GM19455 (cell line): Measurements from ENCODE around the gene PMM1.
"Not testable (repeated sequence)": the region's sequence is repeated elsewhere in the genome, so short reads cannot be mapped to it uniquely, and the experiment has no call there.

Experiments used
- ATAC-seq: cut with Tn5 transposase; IDR thresholded peaks from one replicate; pipeline ENCODE4 v1.9.1; 2021; ENCODE audit not compliant: unreplicated experiment

The PMM1 gene

DNA sequence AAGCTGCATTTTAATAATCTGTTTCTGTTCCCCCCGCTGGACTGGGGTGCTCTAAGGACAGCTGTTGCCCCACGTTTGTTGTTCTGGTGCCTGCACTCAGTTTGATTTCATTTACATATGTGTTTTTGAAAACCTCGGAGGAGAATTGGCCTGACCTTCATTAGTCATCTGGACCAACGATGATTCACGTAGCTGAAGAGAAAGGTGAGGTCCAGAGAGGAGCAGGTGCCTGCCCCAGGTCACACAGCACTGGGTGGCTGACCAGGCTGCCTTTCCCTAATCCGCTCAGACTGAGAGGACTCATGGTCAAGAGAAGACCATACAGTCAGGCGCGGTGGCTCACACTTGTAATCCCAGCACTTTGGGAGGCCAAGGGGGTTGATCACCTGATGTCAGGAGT is 25.1 kb downstream of the PMM1 start:
- no peak for ATAC-seq

DNA sequence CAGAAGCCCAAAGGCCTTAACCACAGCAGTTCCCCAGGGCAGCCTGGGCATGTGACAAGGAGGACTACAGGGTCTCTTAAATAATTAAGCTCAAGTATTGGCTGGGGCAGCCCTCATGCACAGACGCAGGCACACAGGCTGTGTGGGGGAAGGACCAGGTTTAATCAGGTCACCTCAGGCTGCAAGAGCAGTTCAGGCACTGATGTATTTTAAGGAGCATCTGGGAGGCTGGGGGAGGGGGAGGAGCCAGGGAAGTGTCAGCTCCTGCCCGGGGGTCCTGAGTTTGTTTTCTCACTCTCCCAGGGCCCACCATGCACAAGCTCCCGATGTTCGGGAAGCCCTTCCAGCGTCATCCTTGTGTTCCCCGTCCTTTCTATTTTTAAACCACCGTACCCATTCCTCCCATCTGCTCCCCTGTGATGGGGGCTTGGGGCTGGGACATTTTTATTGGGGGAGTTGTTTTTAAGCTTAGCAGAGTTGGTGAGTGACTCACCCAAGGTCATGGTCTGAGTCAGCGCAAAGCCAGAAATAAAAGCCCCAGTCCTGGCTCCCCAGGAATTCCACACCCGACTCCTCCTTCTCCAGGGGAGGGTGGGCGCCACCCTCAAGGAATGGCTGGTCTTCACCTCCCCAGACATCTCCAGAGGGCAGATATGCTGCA is 26.5 kb downstream of the PMM1 start:
- ATAC-seq: no peak

DNA sequence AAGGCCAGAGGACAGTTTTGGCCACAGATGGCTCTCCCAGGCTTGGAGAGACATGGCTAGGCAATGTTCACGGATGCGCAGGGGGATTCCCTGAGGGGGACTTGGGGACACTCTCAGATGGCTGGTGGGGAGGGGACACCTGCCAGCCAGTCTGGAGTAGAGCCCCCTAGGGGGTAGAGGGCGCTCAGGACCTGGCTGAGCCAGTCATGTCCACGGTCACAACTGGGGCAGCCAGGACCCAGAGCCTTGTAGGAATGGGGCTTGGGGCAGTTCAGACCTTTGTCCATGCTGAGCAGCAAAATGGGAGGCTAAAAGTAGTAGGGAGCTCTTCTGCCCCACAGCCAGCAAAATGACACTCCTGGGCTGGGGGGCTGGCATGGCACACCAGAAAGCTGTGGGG is 27.2 kb downstream of the PMM1 start:
- ATAC-seq: no peak

DNA sequence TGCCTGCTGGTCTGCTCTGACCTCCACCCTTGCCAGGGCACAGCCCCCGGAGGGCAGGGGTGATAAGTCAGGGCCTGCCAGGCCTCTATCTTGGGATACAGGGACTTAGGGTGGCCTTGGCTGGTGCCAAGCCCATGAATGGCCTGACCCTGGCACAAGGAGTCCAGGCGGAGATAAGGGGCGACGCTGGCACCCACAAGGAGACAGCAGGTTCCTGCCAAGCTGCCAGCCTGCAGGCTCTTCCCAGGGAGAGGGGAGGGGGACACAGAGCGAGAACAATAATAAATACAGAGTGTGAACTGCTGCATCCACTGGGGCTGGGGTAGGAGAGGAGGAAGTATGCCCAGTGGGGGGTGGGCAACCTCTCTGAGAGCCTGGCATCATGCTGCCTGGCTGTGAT is 27.9 kb downstream of the PMM1 start:
- no peak for ATAC-seq

DNA sequence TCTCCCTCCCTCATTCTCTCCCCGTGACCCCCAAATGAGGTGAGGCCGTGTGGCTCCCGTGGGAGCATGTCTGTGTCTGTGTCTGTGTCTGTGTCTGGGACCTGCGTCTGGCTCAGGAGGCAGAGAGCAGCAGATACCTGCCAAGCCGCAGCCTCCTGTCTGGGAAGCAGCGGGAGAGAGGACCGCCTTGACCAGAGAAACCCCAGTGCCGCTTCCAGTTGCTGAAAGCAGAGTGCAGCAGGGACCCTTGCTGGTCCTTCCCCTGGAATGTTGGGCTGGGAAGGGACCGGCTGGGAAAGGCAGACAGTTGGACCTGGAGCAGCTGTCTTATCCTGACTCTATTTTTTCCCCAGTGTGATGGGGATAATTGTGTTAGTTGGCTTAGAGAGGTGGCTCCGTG is 28.3 kb downstream of the PMM1 start:
- ATAC-seq: no peak

DNA sequence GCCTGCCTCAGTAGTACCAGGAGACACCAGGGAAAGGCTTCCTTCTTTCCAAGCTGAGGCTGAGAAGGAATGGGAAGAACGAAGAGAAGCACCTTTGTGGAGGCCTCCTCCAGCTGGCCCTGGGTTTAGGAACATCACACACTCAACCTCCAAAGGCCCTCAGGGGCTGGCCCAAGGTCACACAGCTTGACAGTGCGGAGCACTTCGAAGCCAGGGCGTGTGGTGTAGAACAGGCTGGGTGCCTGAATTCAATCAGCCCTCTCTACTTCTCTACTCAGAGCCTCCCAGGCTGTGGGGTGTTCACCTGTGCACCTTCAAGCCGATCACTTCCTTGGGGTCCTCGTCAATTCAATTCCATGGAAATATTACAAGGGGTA is 29.6 kb downstream of the PMM1 start:
- no peak for ATAC-seq

DNA sequence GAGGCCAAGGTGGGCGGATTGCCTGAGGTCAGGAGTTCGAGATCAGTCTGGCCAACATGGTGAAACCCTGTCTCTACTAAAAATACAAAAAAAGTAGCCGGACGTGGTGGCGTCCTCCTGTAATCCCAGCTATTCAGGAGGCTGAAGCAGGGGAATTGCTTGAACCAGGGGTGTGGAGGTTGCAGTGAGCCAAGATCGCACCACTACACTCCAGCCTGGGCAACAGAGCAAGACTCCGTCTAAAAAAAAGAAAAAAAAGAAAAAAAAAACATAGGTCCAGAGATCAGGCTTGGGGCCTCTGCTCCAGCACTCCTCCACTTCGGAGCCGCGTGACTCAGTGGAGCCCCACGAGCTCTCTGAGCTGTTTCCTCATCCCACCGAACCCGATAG is 31.4 kb downstream of the PMM1 start:
- not testable (repeated sequence) for ATAC-seq

DNA sequence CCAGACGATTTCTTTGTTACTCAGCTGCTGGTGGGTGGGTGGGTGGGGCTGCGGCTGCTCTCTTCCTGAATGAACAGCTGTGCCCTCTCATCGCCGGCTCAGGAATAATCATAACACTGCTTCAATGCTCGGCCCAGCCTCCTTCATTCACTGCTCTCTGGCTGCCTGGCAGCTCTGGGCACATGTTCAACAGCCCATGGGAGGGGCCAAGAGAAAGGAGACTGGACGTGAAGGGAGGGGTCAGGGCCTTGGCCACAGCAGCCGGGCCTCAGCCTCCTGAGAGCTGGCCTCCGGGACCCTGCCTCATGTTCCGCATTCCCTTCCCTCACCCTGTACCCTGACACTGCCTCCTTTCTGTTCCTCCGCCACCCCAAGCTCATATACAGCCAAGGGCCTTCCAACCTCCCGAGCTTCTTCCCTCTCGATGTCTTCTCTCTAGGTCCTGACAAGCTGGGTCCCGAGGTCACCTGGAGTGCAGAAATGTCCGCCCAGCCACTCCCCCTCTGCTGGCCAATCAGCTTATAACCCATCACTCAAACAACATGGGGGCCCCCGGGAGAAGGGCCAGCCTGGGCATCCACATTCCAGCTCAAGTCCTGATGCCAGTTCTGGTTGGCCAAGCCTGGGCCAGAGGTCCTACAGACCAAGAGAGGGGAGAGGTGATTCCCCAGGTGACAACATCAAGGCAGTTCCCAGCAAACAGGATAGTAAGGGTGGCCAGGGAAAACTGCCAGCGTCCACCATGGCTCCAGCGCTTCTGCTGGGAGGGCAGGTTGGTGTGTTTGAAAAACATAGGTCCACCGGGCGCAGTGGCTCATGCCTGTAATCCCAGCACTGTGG is 32.0 kb downstream of the PMM1 start:
- no peak for ATAC-seq

DNA sequence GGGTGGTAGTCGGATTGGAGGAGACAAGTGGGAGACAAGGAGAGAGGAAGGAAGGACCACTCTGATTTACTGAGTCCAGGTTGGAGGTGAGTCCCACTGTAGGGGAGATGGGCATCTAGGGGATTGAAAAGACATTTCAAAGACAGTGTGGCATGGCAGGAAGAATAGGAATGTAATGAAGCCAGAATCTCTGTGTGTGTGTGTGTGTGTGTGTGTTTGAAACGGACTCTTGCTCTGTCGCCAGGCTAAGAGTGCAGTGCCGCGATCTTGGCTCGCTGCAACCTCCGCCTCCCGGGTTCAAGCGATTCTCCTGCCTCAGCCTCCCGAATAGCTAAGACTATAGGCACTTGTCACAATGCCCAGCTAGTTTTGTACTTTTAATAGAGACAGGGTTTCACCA is 33.1 kb downstream of the PMM1 start:
- ATAC-seq: no peak

DNA sequence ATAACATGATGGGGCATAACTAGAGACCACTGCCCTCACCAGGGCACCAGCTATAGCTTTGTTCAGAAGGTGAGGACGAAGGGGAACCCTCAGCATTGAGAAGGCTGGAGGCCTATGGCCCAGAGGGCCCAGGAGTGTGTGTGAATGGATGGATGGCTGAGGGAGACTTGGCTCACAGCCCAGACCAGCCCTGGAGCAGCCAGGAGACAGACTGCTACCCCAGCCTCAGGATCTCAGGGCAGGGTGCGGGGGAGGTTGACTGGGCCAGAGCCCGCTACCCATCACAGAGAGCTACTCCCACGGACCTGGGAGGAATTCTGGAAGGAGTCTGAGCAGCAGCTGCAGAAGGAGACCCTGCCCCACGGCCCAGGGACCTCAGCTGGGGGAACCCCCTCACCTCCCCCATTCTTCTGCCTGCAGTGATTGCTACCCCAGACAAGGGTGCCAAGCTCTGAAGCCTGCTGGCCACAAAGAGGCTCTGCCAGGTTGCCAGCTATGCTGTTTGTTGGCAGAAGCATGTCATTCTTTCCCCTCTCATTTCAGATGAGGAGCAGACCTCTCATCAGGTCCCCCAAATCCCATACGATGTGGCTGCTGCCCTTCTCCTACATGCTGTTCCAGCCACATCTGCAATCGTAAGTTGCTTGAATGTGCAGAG is 34.2 kb downstream of the PMM1 start:
- ATAC-seq: no peak

DNA sequence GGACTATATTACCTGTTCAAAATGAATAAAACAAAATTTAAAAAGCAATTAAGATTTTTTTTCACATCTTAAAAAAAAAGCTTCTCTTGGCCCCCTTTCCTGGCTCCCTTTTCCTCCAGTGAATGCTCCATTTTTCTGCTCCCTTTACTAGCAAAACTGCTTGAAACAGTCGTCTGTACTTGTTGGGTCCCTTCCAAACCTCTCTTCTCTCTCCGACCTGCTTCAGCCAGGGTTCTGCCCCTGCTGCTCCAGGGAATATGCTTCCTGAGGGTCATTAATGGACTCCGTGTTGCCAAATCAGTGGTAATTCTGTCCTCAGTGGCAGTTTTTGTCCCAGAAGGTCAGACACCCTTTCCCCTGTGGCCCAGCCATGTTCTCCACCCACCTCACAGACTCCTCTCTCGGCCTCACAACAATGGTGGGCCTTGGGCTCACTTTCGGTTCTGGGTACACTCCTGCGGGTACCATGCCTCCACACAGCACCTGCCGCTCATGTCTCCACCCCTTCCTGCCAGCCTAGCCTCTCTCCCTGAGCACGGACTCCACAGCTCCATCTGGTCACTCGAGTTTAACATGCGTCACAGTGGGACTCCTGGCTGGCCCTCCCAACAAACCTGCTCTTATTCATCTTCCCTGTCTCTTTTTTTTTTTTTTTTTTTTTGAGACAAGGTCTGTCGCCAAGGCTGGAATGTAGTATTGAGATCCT is 37.6 kb downstream of the PMM1 start:
- ATAC-seq: no peak

DNA sequence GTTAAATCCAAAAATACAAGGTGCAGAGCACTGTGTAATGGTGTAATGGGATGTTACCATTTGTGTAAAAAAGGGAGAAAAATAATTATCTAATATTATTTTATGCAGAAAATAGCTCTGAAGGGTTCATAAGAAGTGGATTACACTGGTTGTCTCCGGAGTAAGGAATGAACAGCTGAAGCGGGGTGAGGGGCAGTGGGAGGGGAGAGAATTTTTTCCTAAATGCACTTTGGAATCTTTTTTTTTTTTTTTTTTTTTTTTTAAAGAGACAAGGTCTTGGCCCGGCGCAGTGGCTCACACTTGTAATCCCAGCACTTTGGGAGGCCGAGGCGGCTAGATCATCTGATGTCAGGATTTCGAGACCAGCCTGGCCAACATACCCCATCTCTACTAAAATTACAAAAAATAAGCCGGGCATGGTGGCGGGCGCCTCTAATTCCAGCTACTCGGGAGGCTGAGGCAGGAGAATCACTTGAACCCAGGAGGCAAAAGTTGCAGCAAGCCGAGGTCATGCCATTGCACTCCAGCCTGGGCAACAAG is 38.6 kb downstream of the PMM1 start:
- ATAC-seq: no peak

DNA sequence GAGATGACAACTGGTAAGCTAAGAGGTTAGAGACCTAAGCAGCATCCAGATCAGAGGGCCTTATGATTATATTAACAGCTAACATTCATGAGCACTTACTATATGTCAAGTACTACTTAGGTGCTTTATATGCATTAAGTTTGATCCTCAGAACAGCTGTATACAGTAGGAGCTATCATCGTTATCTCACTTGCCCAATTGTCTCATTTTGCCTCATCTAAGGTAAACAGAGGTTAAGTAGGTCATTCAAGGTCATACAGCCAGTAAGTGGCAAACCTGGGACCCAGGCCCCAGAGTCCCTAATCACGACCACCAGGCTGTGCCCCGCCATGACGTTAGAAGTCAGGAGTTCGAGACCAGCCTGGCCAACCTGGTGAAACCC is 40.8 kb downstream of the PMM1 start:
- no peak for ATAC-seq

DNA sequence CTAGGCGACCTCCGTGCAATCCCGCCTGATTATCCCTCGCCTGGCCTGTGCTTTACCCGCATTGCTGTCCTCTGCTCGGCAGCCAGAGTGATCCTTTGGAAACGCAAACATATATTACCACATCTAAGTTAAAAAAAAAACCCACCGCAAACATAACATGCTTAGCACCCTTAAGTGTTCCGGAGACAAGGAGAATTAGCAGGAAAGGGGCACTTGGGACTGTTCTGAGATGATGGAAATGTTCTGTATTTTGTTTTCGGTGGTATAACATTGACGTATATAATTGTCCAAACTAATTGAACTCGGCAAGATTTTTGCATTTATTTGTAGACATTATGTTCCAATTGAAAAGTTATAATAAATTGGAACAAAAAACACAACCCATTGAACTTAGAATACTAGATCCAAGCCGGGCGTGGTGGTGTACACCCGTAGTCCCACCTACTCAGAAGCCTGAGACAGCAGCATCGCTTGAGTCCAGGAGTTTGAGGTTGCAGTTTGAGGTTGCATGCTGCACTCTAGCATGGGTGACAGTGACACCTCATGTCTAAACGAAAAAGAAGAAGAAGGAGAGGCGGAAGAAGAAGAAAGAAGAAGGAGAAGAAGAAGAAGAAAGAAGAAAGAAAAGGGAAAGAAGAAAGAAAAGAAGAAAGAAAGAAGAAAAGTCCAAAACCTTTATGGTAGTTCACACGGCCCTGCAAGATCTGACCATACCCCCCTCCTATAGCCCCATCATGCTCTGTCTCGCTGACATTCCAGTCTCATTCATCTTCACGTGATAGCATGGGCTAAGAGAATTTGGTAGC is 44.8 kb downstream of the PMM1 start:
- no peak for ATAC-seq

DNA sequence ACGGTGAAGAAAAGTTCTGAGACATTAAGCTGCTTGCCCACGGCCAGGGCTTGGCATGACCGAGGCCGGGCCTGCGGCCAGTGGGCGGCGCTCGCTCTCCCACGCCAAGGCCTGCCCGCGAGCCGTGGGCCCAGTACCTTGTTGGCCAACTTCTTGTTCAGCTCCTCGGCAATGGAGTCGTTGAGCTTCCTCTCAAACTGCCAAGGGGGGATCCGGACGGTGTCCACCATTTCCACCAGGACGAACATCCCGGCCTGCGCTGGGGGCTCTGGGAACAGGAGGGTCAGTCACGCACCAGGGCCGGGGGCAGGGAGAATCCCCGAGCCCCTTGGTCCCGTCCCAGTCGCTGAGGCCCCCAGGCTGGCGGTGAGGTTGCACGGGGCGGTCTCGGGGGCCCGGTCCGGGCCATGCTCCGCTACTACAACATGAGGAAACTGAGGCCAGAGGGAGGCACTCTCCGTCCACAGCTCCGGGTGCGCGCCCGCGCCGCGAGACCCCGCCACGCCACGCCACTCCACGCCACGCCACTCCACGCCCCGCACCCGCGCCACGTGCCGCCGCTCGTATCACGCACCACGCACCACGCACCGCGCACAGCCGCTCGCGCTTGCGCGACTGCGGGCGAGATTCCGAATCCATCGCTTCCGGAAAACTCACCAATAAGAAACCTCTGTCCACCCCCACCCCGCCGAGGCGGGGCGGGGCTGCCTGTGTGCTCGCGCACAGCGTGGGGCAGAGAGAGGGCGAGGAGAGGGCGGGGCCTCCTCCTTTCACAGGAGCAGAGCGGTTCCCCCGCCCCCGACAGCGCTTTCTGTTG is 45.6 kb downstream of the PMM1 start, which contains the start of gene POLR3H:
Gene POLR3H, minus strand, starts transcription at position 617 of the 817 bp plus-strand sequence. Its CDS starts 369 bp downstream, at position 248.
- ATAC-seq: peak; percentile 86

DNA sequence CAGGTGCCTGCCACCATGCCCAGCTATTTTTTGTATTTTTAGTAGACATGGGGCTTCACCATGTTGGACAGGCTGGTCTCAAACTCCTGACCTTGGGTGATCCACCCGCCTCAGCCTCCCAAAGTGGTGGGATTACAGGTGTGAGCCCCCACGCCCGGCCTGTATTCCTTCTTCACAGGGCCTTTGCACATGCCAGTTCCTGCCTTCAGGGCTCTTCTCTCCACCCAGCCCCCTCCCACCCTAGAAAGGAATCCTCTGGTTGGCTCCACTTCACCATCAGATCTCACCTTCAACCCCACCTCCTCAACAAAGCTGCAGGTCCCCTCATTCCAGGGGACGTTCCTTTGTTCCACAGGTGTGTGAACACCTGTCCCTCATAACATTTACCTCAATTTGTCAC is 47.4 kb downstream of the PMM1 start:
- no peak for ATAC-seq

DNA sequence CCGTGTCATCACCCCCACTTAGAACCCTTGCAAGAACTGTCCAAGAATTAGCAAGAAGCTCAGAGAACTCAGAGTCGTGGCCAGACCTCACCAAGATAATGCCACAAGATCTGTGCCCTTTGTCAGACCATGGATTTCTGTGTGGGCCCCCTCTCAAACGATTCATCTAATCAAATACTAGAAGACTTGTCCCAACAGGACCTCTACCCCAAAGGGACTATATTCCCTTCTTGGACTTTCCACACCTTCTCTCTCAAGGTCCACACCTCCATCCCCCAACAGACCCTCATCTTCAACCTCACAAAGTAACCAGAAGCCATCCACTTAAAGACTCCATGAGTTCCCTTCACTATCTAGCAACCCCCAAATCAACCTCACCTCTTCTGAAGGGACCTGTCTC is 48.2 kb downstream of the PMM1 start:
- ATAC-seq: no peak

DNA sequence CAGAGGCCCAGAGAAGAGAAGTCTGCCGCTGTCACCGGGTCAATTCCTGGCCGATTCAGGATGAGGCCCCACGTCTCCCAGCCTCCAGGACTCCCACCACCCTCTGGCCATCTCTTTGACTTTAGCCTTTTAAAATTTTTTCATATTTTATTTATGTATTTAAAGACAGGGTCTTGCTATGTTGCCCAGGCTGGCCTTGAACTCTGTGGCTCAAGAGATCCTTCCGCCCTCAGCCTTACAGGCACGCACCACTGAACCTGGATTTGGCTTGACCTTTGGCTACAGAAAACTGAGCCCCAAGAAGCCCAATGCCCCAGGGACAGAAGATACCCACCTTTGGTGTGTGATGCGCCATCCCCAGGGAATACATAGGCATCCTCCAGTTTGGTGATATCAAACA is 49.3 kb downstream of the PMM1 start:
- no peak for ATAC-seq

DNA sequence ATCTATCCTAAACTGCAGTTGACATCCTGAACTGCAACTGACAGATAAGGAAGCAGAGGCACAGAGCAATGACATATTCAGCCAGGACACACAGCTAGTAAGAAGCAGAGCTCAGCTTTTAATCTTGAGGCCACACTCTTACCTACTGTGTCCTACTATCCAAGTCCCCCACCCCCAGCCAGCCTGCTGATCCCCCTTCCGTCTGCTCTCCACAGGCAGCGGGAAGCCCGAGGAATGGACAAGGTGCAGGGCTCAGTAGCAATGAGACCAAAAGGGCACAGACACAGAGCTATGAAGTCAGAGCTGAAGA is 49.7 kb downstream of the PMM1 start:
- no peak for ATAC-seq
